Keratinocyte (primary cell): ENCODE results near the gene ARHGAP40. TPM values are rescaled to one million over a fixed set of nuclear protein-coding genes. Genes with fewer than 3 reads are reported as not detected.

Source experiments
- DNase-seq: peaks from one replicate; pipeline ENCODE4 v3.0.0-alpha.2; 2011; ENCODE audit warnings: low read depth, missing footprints, low spot score
- FAIRE-seq: peaks from 2 replicates; lab custom pipeline; 2011; peaks lifted over from hg19 to GRCh38; lab: Jason Lieb, UNC
- H2AFZ ChIP-seq: 2 replicates; pipeline ENCODE4 v1.6.0; 2012; ENCODE audit warnings: low read length, control low read depth, inconsistent platforms; ENCODE audit not compliant: control insufficient read depth
- H3K27ac ChIP-seq: 2 replicates; pipeline ENCODE4 v1.5.1; 2011; ENCODE audit warnings: low read length; ENCODE audit not compliant: control insufficient read depth, insufficient read depth
- H3K27me3 ChIP-seq: 3 replicates; pipeline ENCODE4 v1.6.0; 2011; ENCODE audit warnings: low read length; ENCODE audit not compliant: control insufficient read depth, insufficient read depth; ENCODE audit errors: extremely low read depth
- H3K36me3 ChIP-seq, 2 experiments: 2 replicates in 1 of 2; 3 replicates in 1 of 2; pipeline ENCODE4 v1.5.1; 2011; ENCODE audit warnings: low read length in 2 of 2, mild to moderate bottlenecking in 1 of 2; ENCODE audit not compliant: control insufficient read depth in 2 of 2, insufficient read depth in 2 of 2; ENCODE audit errors: extremely low read depth in 1 of 2
- H3K4me1 ChIP-seq: 3 replicates; pipeline ENCODE4 v1.5.1; 2011; ENCODE audit warnings: low read length; ENCODE audit not compliant: control insufficient read depth, insufficient read depth; ENCODE audit errors: extremely low read depth
- H3K4me2 ChIP-seq: 3 replicates; pipeline ENCODE4 v1.6.0; 2011; ENCODE audit warnings: low read depth, low read length; ENCODE audit not compliant: control insufficient read depth, insufficient read depth; ENCODE audit errors: extremely low read depth
- H3K4me3 ChIP-seq, 3 experiments: fragments of 200-600 bp in 1 of 3; sonication (generic) in 1 of 3; 2 replicates in 2 of 3; 3 replicates in 1 of 3; pipeline ENCODE4 v1.5.1; 2011 to 2016; ENCODE audit warnings: low read length in 3 of 3, mild to moderate bottlenecking in 3 of 3, control low read depth in 2 of 3, inconsistent platforms in 1 of 3, low read depth in 1 of 3, mixed read lengths in 1 of 3, mixed run types in 1 of 3, moderate library complexity in 1 of 3; ENCODE audit not compliant: control insufficient read depth in 2 of 3, insufficient read depth in 2 of 3; ENCODE audit errors: extremely low read depth in 1 of 3
- H3K79me2 ChIP-seq: 2 replicates; pipeline ENCODE4 v1.6.0; 2012; ENCODE audit warnings: low read length; ENCODE audit not compliant: control insufficient read depth, insufficient read depth
- H3K9ac ChIP-seq: 3 replicates; pipeline ENCODE4 v1.6.0; 2011; ENCODE audit warnings: low read length; ENCODE audit not compliant: control insufficient read depth, insufficient read depth; ENCODE audit errors: extremely low read depth
- H3K9me1 ChIP-seq: 3 replicates; pipeline ENCODE4 v1.6.0; 2011; ENCODE audit warnings: low read length; ENCODE audit not compliant: control insufficient read depth, insufficient read depth; ENCODE audit errors: extremely low read depth
- H3K9me3 ChIP-seq: 2 replicates; pipeline ENCODE4 v1.5.1; 2012; ENCODE audit warnings: low read depth, low read length; ENCODE audit not compliant: control insufficient read depth
- H4K20me1 ChIP-seq: 3 replicates; pipeline ENCODE4 v1.6.0; 2011; ENCODE audit warnings: low read length; ENCODE audit not compliant: control insufficient read depth, insufficient read depth; ENCODE audit errors: extremely low read depth
- EZH2 ChIP-seq: IDR thresholded peaks from one replicate; pipeline ENCODE4 v1.6.1; 2012; ENCODE audit warnings: inconsistent platforms, mild to moderate bottlenecking, low read length, moderate library complexity
- dilution Hi-C: fragments of 300-500 bp; cut with MboI; formaldehyde crosslinking; loops from one replicate; pipeline ENCODE4 v1.7.0; 2020; ENCODE audit warnings: low sequenced_read_pairs; ENCODE audit not compliant: extremely low pct_ligation_motif_present
- polyA plus RNA-seq, 5 experiments: library from polyadenylated mRNA; depleted of rRNA in 3 of 5; stranded (reverse) in 3 of 5; stranded (forward) in 1 of 5; unstranded in 1 of 5; fragments of >200 nt; gene quantifications; 1 replicate in 1 of 5; 2 replicates in 3 of 5; 3 replicates in 1 of 5; pipeline versions ENCODE4 v1.2.1 to v1.2.3, GENCODE V29; 2011 to 2012; ENCODE audit warnings: missing spikeins in 2 of 5, low read depth in 1 of 5, low replicate concordance in 1 of 5
- TF ChIP-seq, protein P1 (sequence below), 3 experiments: IDR thresholded peaks in 1 of 3; conservative IDR thresholded peaks in 1 of 3; optimal IDR thresholded peaks in 1 of 3; 2 replicates in 2 of 3; 3 replicates in 1 of 3; pipeline versions ENCODE3 to v1.5.1; 2011; ENCODE audit warnings: low read length in 3 of 3, mild to moderate bottlenecking in 3 of 3, moderate library complexity in 2 of 3, control low read depth in 1 of 3, inconsistent platforms in 1 of 3; ENCODE audit not compliant: insufficient read depth in 2 of 3; ENCODE audit errors: extremely low read depth in 1 of 3

ARHGAP40 gene
- polyA plus RNA-seq, 1 donor (not counting 4 experiments of a cell fraction or from before 2014, with no cell fraction given), result 1.0 TPM

DNA sequence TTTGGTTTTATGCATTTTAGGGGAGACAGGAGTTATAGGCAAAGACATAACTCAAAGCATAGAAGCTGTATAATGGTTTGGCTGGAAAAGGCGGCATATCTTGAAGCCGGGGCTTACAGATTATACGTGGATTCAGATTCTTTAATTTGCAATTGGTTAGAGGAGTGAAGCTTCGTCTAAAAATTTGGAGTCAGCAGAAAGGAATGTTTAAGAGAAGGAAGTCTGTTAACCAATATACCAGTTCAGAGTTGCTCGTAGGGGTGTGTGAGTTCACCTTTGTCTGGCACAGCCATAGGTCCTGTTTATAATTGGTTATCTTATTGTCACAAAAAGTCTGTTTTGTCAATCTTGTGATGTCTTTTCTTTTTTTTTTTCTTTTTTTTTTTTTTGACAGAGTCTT is 8.9 kb downstream of the ARHGAP40 start:
- Histone ChIP-seq H3K4me3 (no peak overlapping the region), H3K9me3 (no peaks in the 10 kb centered on the region), H3K4me2 (peak overlapping the region; percentile 57), H3K27me3 (no peaks in the 10 kb centered on the region), H2AFZ (peak overlapping the region; percentile 60), H3K27ac (no peak overlapping the region), H3K4me1 (peaks cover 11% of the 10 kb centered on the region), H3K36me3 (no peaks in the 10 kb centered on the region), H3K79me2 (no peaks in the 10 kb centered on the region), H3K9me1 (no peaks in the 10 kb centered on the region), H4K20me1 (no peaks in the 10 kb centered on the region), H3K9ac (no peak overlapping the region)
- TF ChIP-seq EZH2, result no peak
- TF ChIP-seq, protein P1, sequence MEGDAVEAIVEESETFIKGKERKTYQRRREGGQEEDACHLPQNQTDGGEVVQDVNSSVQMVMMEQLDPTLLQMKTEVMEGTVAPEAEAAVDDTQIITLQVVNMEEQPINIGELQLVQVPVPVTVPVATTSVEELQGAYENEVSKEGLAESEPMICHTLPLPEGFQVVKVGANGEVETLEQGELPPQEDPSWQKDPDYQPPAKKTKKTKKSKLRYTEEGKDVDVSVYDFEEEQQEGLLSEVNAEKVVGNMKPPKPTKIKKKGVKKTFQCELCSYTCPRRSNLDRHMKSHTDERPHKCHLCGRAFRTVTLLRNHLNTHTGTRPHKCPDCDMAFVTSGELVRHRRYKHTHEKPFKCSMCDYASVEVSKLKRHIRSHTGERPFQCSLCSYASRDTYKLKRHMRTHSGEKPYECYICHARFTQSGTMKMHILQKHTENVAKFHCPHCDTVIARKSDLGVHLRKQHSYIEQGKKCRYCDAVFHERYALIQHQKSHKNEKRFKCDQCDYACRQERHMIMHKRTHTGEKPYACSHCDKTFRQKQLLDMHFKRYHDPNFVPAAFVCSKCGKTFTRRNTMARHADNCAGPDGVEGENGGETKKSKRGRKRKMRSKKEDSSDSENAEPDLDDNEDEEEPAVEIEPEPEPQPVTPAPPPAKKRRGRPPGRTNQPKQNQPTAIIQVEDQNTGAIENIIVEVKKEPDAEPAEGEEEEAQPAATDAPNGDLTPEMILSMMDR (optimal IDR thresholded peaks at IDR 0.05 in 1 of 3, IDR thresholded peaks at IDR 0.05 in 1 of 3, conservative IDR thresholded peaks at IDR 0.05 in 1 of 3; ENCODE audit: extremely low read depth in 1 of 3, insufficient read depth in 2 of 3, low read length in 3 of 3), result no peak
- DNase-seq, result no peak
- FAIRE-seq, result peak; percentile 90
- dilution Hi-C loops, result no loop called here

DNA sequence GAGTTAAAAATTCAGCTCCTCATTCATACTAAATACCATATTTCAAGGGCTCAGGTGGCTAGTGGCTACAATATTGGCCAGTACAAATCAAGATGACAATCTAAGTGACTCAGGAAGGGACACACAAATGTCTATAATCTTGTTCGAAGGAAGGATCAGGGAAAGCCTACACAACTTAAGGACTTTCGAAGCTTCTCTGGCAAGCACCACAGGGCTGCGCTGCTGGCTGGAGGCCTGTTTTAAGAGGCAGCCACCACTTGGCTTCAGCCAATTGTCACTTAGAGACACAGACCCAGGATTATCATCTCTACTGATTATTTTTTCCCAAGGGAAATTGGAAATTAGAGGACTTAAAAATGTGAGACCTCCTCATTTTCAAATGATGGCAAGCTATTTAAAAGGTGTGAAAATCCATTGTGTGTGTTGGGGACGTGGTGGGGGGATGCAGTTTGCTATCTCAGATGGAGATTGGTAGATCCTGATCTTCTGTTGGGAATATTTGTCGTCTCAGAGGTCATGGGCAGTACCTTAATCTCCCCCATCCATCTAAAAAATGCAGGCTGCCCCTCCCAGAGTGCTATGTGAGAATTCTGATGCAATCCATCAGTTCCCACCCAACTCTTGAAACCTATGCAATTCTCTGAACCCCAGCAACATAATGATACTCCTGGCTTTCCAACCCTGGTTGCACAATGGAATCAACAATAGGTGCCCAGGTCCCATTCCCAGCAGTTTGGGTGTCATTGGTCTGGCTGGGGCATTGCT is 11.3 kb downstream of the ARHGAP40 start:
- FAIRE-seq, result no peak
- no peak for DNase-seq
- Histone ChIP-seq H3K27ac (no peak overlapping the region), H3K4me1 (peaks cover 18% of the 10 kb centered on the region), H3K79me2 (no peaks in the 10 kb centered on the region), H3K4me2 (no peak overlapping the region), H3K9me3 (no peaks in the 10 kb centered on the region), H3K36me3 (no peaks in the 10 kb centered on the region), H2AFZ (no peak overlapping the region), H4K20me1 (no peaks in the 10 kb centered on the region), H3K27me3 (no peaks in the 10 kb centered on the region), H3K4me3 (no peak overlapping the region), H3K9ac (no peak overlapping the region), H3K9me1 (no peaks in the 10 kb centered on the region)
- no peak for TF ChIP-seq EZH2
- TF ChIP-seq, protein P1 (optimal IDR thresholded peaks at IDR 0.05 in 1 of 3, IDR thresholded peaks at IDR 0.05 in 1 of 3, conservative IDR thresholded peaks at IDR 0.05 in 1 of 3; ENCODE audit: extremely low read depth in 1 of 3, insufficient read depth in 2 of 3, low read length in 3 of 3), result no peak
- dilution Hi-C loops, result no loop called here
